Measurements from ENCODE around the gene CBY2. TPM values are rescaled to one million over a fixed set of nuclear protein-coding genes. Genes with fewer than 3 reads are reported as not detected.

Gene CBY2
- total RNA-seq, result not detected in 2 replicates

GRCh38 chr13:45702088-45702487, at the start of gene CBY2:
Gene CBY2, plus strand, starts transcription at chr13:45702320. Its CDS starts 71 bp downstream, at chr13:45702391.

Other genes starting within 250 kb of the CBY2 start
- 22.6 and 37.8 TPM in 2 replicates for gene COG3, start 237.4 kb upstream of the CBY2 start, total RNA-seq
- gene ERICH6B, start 86.6 kb upstream of the CBY2 start, total RNA-seq, result not detected in 2 replicates
- gene SIAH3, start 149.4 kb downstream of the CBY2 start, total RNA-seq, result not detected in 2 replicates